Colonic mucosa (tissue), 4 donors: Measurements from ENCODE around the gene TRAK1. TPM values are rescaled to one million over a fixed set of nuclear protein-coding genes. Genes with fewer than 3 reads are reported as not detected.

Experiments
- DNase-seq: peaks from one replicate; pipeline ENCODE4 v3.0.0-alpha.2; 2020
- H3K27ac ChIP-seq: fragments of 200-600 bp; one replicate; pipeline ENCODE4 v1.8.0; 2021
- H3K27me3 ChIP-seq: fragments of 200-600 bp; one replicate; pipeline ENCODE4 v1.8.0; 2021
- H3K36me3 ChIP-seq: fragments of 200-600 bp; one replicate; pipeline ENCODE4 v1.8.0; 2021
- H3K4me1 ChIP-seq: fragments of 200-600 bp; one replicate; pipeline ENCODE4 v1.8.0; 2021; ENCODE audit warnings: mild to moderate bottlenecking
- H3K4me3 ChIP-seq: fragments of 200-600 bp; one replicate; pipeline ENCODE4 v1.8.0; 2021
- H3K9ac ChIP-seq, 2 donors: one replicate each; pipeline ENCODE4 v1.7.0; 2013; ENCODE audit warnings: control low read depth in 2 of 2, low read depth in 2 of 2, low read length in 2 of 2
- H3K9me3 ChIP-seq: fragments of 200-600 bp; one replicate; pipeline ENCODE4 v1.8.0; 2021
- intact Hi-C: fragments of 100-400 bp; cut with DNase I; formaldehyde crosslinking; loops from one replicate; pipeline ENCODE4 v1.14.1; 2022
- total RNA-seq, 2 donors: library from RNA; stranded (reverse); fragmentation: NEBNext Ultra II Directional in 1 of 2; extraction: Animal tissue kit (Norgen Biotek cat#: 25700) in 1 of 2; gene quantifications; one replicate each; pipeline ENCODE4 v1.2.1, GENCODE V29; 2021
- TF ChIP-seq, protein P1 (sequence below): fragments of 200-600 bp; IDR thresholded peaks from one replicate; pipeline ENCODE4 v1.8.0; 2022; ENCODE audit warnings: antibody characterized with exemption, mild to moderate bottlenecking
- donor health status: healthy.
- donor health status: DM: no; HTN: no; CAD: no.
- donor health status: DM: no; HTN: no; CAD: no.

TRAK1 gene
- total RNA-seq, 2 donors from 2014 or later: 58.9 to 70.3 TPM

GRCh38 chr3:42246091-42246490 lies 154.9 kb downstream of the TRAK1 start:
- Histone ChIP-seq H3K9me3 (no peaks in the 10 kb centered on the region), H3K36me3 (no peaks in the 10 kb centered on the region), H3K27me3 (no peaks in the 10 kb centered on the region), H3K27ac (no peak overlapping the region), H3K9ac (no peak overlapping the region), H3K4me3 (no peak overlapping the region), H3K4me1 (no peaks in the 10 kb centered on the region)
- TF ChIP-seq, protein P1, sequence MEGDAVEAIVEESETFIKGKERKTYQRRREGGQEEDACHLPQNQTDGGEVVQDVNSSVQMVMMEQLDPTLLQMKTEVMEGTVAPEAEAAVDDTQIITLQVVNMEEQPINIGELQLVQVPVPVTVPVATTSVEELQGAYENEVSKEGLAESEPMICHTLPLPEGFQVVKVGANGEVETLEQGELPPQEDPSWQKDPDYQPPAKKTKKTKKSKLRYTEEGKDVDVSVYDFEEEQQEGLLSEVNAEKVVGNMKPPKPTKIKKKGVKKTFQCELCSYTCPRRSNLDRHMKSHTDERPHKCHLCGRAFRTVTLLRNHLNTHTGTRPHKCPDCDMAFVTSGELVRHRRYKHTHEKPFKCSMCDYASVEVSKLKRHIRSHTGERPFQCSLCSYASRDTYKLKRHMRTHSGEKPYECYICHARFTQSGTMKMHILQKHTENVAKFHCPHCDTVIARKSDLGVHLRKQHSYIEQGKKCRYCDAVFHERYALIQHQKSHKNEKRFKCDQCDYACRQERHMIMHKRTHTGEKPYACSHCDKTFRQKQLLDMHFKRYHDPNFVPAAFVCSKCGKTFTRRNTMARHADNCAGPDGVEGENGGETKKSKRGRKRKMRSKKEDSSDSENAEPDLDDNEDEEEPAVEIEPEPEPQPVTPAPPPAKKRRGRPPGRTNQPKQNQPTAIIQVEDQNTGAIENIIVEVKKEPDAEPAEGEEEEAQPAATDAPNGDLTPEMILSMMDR: no peak
- no peak for DNase-seq
- intact Hi-C loops: loop anchor here (5.0 kb wide), 1 partner anchor 301 kb away; no protein-coding TSS in a partner anchor

- intact Hi-C loops: loop anchor here (1.0 to 5.0 kb wide), 2 partner anchors 196 to 300 kb away; no protein-coding TSS in a partner anchor
- H3K36me3 ChIP-seq: no peaks in the 10 kb centered on the region
- TF ChIP-seq, protein P1: peak; percentile 74
- no peak overlapping the region for H3K4me3 ChIP-seq
- peak; percentile 50 for DNase-seq
- no peaks in the 10 kb centered on the region for H3K27me3 ChIP-seq
- no peak overlapping the region for H3K27ac ChIP-seq
- no peaks in the 10 kb centered on the region for H3K9me3 ChIP-seq
- H3K4me1 ChIP-seq: no peaks in the 10 kb centered on the region
- no peak overlapping the region for H3K9ac ChIP-seq
These were observed 156.4 kb downstream of the TRAK1 start for GRCh38 chr3:42247576-42248027.

DNA sequence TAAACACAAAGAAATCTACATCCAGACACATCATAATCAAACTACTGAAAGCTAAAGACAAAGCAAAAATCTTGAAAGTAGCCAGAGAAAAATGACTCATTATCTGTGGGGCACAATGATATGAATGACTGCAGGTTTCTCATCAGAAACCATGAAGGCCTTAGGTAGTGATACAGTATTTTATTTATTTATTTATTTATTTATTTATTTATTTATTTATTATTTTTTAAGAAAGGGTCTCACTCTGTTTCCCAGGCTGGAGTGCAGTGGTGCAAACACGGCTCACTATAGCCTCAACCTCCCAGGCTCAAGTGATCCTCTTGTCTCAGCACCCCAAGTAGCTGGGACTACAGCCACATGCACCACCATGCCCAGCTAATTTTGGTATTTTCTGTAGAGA lies 159.6 kb downstream of the TRAK1 start:
- no peak for DNase-seq
- no peak overlapping the region for H3K27ac ChIP-seq
- H3K9ac ChIP-seq: no peak overlapping the region
- intact Hi-C loops: no loop called here
- H3K9me3 ChIP-seq: no peaks in the 10 kb centered on the region
- no peaks in the 10 kb centered on the region for H3K4me1 ChIP-seq
- H3K4me3 ChIP-seq: no peak overlapping the region
- no peaks in the 10 kb centered on the region for H3K36me3 ChIP-seq
- TF ChIP-seq, protein P1: no peak
- H3K27me3 ChIP-seq: no peaks in the 10 kb centered on the region

DNA sequence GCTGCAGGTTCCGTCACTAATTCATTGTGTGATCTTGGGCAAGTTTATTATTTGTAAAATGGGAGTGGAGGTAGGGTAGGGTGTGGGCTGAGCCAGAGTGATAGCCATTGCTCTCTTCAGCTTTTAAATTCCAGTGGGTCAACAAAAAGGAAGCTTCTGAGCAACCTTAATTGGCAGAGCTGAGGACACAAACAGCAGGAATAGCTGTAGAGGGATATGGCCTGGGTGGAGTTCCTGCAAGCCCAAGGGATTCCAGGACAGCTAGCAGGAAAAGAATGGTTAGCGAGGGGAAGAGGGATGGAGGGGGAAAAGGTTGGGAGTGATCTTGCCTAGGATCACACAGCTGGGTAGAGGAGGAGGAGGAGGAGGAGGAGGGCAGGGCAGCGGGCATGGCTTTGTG lies 163.4 kb downstream of the TRAK1 start:
- DNase-seq: no peak
- H3K27ac ChIP-seq: no peak overlapping the region
- no peaks in the 10 kb centered on the region for H3K27me3 ChIP-seq

DNA sequence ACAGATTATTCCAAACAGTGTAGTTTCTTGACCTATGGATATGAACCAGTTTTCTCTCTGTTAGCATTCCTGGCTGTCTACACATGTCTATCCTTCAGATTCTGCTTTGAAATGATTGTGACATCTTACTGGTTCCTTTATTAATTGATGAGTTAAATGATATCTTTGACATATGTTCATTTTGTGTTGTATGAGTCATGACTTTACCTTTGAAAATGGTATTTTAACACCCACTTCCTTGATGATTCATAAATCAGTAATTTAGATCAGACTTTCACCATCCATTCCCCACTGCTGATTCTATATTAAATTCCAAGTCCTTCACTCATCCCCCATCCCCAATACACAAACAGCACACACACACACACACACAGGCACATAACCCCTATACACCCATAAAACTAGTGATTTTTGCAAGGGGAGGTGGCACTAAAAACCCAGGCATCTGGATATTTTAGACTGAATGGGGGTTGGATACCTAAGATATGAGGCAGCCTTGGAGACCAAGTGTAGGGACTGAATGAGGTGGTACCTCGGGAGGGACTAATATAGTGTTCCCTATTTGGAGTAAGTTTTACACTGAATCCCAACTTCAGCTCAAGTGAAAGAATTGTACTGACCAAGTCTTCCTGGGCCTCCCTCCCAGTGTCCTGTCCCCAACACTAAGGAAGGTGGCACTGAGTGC lies 165.1 kb downstream of the TRAK1 start:
- intact Hi-C loops: no loop called here
- Histone ChIP-seq H3K9me3 (no peaks in the 10 kb centered on the region), H3K27ac (no peak overlapping the region), H3K9ac (no peak overlapping the region), H3K4me1 (no peaks in the 10 kb centered on the region), H3K4me3 (no peak overlapping the region), H3K36me3 (no peaks in the 10 kb centered on the region), H3K27me3 (no peaks in the 10 kb centered on the region)
- no peak for DNase-seq
- TF ChIP-seq, protein P1: no peak

More for the DNA sequence above, 163.4 kb downstream of the TRAK1 start:
- Histone ChIP-seq H3K9ac (no peak overlapping the region), H3K4me1 (no peaks in the 10 kb centered on the region), H3K9me3 (no peaks in the 10 kb centered on the region), H3K4me3 (no peak overlapping the region), H3K36me3 (no peaks in the 10 kb centered on the region)
- TF ChIP-seq, protein P1: no peak
- intact Hi-C loops: no loop called here
